OCI-LY1 (cell line): ENCODE data around the gene CHTF18.

Source experiments
- CTCF ChIP-seq: fragments of 200-600 bp; sonication (generic), shearing (Covaris generic); IDR thresholded peaks from 2 replicates; pipeline ENCODE4 v1.5.1; 2017; ENCODE audit warnings: mild to moderate bottlenecking, antibody characterized with exemption, low read length, moderate library complexity, mixed read lengths
- EZH2 ChIP-seq: fragments of 200-600 bp; sonication (generic), shearing (Covaris generic); IDR thresholded peaks from 2 replicates; pipeline ENCODE4 v1.8.0; 2017; ENCODE audit warnings: borderline replicate concordance, mixed run types, mild to moderate bottlenecking, antibody characterized with exemption, low read length, moderate library complexity, mixed read lengths

- TF ChIP-seq CTCF: no peak
- TF ChIP-seq EZH2: no peak
Measured at GRCh38 chr16:747978-748746, 40.3 kb upstream of the CHTF18 start.
